Activated CD4-positive, alpha-beta T cell treated with anti-CD3 and anti-CD28 coated beads for 48 hours (primary cell): ENCODE measurements around the gene USP21.

ENCODE experiments used
- DNase-seq: peaks from one replicate; pipeline ENCODE4 v3.0.0-alpha.2; 2020

The USP21 gene

DNA sequence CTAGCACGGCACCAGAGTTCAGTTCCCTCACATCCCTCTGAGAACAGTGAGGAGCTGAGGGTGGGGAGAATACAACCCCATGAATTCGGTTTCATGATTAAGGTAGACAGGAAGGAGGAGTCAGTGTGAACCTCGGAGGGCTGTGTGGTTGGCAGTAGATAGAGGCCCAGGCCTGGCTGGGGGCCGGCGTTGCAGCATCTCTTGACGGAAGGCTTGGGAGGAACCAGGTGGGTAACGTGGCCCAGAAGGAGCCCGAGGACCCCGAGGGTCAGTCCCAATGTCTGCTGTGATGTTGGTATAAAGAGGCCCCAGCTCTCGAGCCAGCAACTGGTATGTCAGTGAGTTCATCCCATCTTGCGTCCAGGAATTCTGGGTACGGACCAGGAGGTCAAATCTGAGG lies 12.4 kb downstream of the USP21 start:
- no peak for DNase-seq

DNA sequence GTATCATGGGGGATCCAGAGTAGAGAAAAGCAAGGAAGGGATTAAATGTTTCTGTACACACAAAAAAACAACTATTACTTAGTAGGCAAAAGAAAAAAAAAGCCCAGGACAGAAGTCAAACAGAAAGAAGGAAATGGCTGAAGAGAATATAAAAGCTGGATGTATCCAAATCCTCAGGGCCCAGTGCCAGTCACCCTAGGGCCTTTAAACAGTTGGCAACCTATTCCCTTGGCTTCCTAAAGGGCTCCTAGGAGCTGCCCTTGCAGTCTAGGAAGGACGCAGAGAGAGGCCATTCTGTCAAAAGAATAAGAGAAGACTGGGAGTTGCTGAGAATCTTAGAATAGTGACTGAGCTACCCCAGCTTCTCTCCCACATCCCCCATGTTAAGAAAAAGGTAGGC lies 13.0 kb downstream of the USP21 start:
- no peak for DNase-seq

DNA sequence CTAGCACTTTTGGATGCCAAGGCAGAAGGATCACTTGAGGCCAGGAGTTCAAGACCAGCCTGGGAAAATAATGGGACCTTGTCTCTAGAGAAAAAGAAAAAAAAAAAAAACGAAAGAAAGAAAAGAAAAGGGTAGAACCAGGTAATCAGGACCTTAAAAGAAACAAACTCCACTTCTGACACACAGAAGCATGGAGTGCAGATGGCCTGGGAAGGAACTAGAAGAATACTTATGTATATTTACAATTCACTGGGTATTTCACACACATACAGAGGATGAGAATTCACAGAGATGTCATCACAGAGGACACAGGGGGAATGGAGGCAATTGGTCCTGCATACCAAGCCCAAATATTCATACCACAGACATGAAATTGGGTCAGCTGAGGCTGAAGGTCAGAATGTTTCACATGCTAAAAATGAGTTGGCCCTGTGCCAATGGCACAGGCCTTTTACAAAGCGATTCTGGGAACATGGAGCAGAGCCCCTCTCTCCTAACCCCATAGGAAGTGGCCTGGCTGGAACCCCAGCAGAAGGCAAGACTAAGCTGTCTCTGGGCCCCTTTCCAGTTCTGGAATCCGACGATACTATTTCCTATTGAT lies 13.6 kb downstream of the USP21 start:
- no peak for DNase-seq

DNA sequence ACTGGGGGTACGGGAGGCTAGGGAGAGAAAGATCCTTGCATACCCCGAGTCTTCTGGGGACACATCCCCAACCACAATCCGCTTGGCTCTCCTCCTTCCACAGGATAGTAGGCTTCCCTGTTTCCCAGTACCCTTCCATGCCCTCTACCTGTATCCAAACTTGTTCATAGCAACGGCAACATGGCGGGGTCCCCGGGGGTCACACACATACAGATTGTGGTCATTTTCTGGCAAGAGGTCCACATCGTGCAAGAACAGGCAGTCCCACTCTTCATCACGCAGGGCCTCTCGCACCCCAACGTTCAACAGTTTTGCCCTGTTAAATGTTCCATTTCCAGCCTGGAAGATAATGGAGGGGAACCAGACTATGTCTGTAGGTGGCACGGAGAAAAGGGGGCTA lies 14.4 kb downstream of the USP21 start:
- no peak for DNase-seq

DNA sequence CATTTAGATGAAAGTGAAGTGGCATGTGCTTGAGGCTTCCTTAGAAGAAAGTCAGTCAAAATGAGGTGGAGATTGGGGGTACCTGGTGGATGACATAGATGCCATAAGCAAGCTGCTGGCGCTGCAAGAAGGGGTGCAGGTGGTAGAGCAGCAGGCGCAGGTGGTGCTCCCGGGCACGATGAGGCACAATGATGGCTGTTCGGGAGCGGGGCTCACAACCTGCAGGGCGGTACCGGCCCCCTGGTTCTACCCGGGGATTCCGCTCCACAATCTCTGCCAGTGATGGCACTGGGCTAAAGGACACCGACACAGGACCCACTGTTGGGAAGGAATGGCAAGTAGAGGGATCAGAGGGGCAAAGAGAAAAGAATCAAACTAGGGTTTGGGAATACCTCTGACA lies 15.6 kb downstream of the USP21 start:
- no peak for DNase-seq

DNA sequence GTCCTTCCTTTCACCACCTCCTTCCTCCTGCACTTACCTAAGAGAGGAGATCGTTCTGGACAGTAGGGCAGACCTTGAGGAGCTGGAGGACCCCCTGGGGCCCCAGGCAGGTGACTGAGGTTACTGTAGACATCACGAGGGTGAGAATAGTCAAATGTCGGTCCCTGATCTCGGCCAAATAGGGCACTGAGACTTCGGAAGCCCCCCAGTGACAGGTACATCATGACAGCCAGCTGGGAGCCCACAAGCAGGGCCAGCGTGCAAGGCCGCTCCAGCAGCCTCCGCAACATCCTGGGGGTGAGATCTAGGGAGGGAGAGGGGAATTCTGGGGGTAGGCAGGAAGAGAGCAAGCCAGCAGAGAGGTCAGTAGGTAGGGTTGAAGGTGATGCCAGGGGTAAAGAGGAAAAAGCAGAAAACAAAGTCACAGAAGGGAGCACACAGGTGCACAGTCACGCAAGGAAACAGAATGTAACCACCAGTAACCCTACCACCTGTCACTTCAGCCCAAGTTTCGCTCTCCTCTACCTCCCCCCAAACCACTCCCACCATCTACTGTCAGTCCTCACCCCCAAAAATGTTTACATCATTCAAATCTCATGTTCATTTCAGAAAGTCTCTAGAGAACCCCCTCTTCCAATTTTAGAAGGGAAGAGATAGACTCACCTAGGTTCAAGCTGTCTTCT lies 16.6 kb downstream of the USP21 start:
- no peak for DNase-seq

DNA sequence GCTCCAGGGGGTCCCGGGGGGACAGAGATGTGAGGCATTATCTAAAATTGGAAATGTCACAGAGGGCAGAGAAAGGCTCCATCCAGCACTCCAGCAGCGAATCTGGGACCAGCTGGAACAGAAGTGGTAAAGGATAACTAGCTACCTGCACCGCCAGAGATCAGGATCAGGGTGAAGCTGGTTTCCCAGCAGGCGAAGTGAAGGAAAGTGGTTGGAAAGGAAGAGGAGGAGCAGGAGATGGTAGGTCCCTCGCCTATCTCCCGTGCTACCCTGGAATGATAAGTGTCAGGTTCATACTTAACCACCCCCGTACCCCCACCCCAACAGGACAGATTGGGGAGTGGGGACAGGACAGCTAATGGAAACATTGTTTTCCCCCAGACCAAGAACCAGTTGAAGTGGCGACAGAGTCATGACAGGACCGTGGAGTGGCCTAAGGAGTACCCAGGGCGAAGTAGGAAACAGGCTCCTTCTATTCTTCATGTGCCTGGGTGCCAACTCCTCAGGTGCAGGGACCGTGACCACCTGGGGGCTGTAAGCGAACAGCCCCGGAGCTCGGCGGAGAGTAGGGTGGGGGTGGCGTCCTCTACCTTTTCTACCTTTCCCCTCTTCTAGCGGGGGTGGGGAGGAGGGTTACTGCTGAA lies 17.3 kb downstream of the USP21 start:
- DNase-seq: no peak

DNA sequence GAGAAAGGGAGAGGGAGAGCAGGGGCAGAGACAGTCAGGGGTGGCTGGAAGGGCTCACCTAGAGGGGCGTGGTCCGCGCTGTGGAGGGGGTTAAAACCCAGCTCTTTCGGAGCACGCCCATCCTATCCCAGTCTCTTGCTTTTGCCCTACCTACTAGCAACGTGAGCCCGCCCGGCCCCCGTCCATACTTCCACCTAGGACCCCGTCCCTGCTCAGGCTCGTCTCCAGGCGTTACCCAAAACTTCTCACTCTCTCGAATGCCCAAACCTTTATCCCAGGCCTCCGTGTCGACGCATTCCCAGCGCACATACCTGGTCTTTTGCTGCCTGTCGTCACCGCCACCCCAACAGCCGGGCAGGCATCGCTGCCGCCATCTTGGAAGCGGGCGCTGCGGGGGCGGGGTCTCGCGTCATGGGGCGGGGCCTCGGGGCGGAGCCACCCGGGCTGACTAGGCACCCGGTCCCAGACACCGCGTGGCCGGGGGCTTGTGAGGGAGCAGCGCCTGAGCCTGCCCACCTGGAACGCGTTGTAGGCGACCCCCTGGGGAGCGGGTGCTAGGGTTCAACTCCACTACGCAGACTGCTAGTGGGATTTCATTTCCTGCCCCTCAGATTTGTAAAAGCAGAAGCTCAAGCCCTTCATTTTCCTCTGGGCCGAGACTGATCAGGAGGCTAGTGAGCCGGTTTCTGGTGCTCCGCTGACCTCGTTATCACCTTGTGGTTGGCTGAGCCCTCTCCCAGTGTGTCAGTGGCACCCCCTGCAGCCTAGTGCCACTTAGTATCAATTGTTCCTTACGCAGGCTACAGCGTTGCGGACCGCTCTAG lies 18.0 kb downstream of the USP21 start, which contains the start of gene B4GALT3:
B4GALT3 (minus strand) TSS at position 396 of the 824 bp plus-strand sequence. CDS start 1,447 bp downstream, outside the sequence.
- DNase-seq: peak; percentile 97

DNA sequence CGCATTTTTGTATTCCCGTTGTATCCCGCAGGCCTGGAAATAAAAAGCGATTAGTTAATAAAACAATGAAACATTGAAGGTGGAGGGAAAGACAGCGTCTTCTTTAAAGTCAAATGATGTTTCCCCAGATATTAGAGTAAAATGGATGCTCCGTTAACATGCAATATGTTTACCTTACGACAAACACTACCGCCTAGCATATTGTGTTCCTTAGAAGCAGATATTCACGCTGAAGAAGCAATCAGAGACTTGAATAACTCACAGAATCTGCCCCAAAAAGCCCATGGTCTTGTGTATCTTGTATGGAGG lies 18.6 kb downstream of the USP21 start:
- DNase-seq: no peak

DNA sequence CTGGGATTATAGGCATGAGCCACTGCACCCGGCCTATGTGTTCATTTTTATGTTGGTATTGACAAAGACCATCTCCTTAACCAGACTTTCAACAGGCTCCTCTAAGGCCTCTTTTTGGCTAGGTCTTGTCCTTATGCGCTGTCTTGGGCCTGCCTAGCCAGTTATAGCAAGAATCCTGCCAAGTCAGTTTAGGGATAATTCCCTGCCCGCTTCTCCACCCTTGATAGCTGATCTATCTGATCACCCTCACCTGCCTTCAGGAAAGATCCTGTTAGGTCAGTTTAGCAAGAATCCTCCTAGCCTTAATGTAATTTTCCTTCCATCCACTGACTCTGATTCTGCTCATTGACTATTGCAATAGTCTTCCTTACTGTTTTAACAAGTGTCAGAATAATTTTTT lies 20.4 kb downstream of the USP21 start:
- no peak for DNase-seq

DNA sequence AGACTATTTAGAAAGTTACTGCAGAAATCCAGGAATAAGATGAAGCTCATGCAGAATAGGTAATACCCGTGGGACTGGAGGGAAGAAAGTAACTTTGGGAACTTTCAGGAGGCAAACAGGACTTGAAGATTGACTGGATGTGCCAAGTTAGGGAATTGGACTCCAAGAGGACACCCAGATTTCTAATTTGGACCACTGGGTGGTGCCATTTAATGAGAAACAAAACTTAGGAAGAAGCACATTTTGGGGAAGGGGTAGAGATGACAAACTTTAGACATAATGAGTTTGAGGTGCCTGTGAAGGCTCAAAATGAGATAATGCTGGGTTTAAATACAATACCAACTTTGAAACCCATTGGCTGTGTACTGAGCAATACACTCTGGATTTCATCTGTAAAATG lies 21.3 kb downstream of the USP21 start:
- DNase-seq: no peak

DNA sequence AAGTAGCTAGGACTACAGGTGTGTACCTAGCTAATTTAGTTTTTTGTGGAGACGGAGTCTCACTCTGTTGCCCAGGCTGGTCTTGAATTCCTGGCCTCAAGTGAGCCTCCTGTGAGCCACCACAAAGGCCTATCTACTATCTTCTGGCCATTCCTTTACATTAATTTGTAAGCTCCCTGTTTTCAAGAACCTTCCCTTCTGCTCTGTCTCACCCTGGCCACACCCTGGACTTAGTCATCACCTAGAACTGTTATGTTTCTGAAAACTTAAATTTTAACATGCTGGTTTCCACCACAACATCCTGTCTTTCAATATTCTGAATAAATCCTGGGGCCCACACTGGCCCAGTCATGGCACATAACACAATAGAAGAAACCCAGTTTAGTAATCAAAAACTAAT lies 22.9 kb downstream of the USP21 start:
- peak; percentile 77 for DNase-seq

DNA sequence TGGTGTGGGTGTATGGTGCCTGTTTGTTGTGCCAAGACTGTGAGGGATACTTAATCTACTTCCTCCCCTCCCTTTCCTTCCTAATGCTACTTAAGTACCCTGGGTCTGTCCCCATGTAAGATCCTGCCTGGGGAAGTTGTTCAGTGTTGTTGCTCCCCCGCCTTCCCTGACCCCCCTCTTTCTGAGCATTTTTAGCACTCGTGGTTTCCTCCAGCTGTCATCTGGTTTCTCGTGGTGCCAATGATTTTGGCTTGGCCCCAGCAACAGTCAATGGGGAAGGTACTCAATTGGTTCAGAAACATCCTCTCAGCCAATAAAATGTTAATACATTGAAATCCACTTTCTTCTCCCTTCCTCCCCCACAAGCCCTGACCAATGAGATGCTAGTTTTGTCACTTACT lies 26.0 kb downstream of the USP21 start:
- peak; percentile 80 for DNase-seq

DNA sequence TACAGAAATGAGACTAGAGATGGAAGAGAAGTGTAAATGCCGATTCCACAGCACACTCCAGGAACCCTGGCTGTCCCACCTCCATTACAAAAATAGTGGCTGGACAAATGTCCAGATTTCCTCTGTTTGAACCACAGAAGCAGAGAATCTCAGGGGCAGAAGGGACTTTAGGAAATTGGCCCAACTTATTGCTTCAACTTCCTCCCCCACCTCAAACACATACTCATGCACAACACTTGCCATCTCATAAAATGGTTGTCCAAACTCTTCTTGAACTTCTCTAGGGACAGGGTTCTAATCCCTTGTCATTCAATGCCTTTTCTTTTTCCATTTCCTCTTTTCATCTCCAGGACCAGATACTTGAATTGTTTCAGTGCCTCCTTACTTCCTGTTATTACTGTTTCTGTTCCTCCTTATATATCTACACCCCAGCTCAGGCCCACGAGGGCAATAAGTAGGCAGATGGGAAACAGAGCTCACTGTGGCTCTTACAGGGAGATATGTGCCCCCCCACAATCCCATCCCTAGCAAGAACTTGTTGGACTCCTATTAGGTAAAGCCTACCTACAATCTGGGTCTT lies 26.5 kb downstream of the USP21 start:
- no peak for DNase-seq

DNA sequence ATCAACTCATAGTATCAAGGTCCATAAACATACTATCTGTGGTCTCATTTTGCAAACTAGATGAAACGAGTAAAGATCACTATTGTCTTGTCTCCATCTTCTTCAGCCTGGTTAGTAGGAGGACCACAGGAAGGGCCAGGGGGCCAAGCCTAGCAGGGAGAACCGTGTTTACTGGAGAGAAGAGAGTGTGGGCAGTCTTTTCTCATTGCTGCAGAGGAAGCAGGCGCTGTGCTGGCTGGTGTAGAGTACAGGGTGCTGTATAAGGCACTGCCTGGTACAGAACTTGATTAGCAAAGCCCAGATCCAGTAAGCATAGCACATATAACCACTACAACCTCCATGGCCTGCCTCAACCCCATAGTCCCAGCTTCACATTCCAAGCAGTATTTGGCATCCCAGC lies 28.0 kb downstream of the USP21 start:
- DNase-seq: no peak

DNA sequence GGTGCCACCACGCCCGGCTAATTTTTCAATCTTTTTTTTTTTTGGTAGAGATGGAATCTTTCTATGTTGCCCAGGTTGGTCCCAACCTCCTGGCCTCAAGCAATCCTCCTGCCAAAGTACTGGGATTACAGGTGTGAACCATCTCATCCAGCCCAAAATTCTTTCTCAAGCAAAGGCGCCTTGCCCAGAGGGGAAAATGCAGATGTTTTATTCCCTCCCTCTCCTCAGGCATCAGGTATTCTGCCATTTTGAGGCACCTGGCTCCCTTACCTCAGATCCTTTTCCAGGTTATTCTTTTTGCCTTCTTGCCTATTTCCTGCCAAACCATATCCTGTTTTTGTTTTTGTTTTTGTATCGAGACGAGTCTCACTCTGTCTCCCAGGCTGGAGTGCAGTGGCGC lies 29.1 kb downstream of the USP21 start:
- DNase-seq: no peak

DNA sequence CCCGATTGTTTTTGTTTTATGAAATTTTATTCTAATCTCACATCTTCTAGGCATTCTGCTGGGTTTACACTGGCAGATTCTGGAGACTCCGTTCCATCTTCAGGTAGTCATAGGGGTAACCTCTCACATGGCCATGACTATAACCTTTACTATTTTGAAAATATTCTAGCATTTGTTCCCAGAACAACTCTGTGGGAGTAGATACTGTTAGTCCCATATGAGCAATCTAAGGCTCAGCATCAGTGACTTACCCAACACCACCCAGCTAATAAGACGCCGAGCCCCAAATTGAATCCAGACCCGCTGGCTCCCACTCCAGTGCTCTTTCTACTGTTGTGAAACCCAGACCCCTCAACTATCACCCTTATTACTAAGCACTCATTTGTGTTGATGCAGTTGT lies 29.7 kb downstream of the USP21 start:
- no peak for DNase-seq

DNA sequence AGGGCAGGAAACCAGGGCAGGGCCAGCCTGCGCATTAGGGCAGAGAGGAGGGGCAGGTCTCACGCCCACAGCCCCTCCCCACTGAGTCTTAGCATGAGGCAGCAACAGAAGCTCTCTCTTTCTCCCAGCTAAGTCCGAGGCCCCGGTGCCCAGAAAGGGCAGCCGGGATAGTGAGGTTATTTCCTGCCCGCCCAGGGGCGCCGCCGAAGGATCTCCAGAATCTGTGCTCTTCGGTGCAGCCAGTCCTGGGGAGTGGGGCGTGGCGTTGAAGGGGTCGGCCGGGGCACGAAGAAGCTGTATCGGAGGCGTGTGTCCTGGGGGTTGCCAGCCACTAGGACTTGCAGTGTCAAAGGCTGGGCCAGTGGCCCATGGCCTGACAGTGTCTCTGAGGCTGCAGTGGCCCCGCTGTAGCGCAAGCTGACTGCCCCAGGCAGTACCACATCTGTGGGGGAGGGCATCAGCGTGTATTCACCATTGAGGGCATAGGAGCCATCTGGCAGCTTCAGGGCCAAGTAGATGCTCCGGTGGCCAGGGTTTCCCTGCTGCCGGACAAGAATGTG lies 31.7 kb downstream of the USP21 start:
- DNase-seq: no peak

DNA sequence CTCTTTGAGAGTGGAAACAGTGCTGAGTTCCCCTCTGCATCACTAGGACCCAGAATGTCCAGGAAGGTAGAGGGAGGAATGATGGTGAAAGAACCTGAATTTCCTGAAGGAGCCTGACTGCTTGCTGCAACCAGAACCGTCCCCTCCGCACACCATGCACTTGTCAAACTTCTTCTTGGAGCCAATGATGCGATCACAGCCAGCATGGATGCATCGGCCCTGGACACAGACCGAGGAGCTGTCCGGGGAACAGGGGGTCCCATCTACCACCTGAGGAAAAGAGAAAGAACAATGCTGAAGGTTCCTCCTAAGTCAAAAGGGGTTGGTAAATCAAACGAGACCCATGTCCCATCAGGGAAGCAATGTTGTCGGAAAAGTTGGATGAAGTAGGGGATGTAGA lies 32.7 kb downstream of the USP21 start:
- DNase-seq: no peak

DNA sequence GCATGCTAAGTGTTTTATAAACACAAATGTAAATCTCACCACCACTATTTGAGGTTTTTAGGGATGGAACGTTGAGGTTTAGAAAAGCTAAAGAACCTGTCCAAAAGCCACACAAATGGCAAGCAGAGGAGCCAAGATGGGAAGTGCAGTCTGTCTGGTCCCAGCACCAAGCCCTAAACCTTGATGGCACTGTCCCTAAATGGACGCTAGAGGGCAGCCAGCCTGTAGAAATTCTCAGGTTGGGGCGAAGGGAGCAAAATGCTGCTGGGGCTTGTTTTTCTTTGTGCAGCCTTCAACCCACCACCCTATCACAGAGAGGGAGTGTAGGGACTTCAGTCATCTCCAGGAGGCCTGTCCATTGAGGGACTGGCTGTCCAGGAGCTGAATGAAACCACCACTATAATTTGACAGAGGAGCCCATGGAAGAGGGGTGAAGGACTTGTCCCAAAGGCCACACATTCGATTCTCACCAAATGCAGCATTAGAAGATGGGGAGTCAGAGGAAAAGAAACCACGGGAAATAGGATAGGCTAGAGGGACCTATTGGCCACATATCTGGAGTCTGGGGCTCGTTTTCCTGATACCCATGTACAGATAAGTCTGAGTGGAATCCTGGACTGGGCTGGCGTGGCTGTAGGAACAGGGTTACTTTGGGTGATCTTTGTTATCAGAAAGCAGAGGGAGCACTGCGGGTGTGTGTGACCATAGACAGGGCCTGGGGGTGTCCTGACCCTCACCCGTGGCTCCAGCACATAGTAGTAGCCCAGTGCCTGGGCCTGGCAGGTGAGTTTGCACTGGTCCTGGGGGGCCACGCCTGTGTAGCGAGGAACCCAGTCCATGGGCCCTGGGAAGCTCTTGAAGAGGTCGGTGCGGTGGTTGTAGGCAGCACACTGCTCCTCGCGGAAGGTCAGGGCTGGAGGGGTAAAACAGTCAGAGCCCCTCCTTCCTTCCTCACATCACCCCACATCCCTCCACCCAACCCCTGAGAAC lies 33.5 kb downstream of the USP21 start:
- peak; percentile 74 for DNase-seq

DNA sequence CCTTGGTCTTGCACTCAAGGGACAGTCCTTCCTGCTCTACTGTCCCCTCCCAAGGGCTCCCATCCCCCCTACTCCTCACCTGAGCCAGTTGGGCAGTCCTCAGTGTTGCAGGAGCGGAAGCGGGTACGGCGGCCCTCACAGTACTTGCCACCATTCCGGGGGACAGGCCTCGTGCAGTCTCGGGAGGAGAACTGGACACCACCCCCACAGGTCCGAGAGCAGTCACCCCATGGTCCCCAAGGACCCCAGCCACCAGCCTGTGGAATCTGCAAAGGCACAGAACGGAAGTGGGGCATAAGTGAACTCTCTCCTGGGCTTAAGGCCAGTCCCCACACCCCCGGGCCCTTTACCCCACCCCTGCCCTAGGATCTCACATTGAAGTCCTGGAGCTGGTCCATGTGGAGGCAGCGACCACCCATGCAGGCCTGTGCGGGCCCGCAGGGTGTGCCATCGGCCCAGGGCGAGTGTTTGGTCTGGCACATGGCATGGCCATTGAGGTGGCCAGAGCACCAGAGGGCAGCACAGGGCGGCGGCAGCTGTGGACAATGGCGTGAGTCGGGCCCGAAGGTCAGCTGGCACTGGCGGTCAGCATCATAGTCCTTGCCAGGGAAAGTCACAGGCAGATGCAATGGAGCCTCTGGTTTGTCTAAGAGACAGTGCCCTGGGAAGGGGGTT lies 34.4 kb downstream of the USP21 start:
- DNase-seq: no peak
